PC-9 (cell line): ENCODE results near the gene DEUP1. TPM values are rescaled to one million over a fixed set of nuclear protein-coding genes. Genes with fewer than 3 reads are reported as not detected.

Experiments
- BruUV-seq: library from RNA; stranded (reverse); fragments of 400-500 nt; replicated peaks from 2 replicates; lab custom pipeline; 2021; lab: Mats Ljungman, UMichigan
- CTCF ChIA-PET: fragments of 300-600 bp; sonication (Branson Sonifier 250); formaldehyde crosslinking; loops from one replicate; lab custom pipeline; 2022; ENCODE audit warnings: antibody characterized with exemption; lab: Charles Lee
- POLR2A ChIA-PET: fragments of 300-600 bp; sonication (Branson Sonifier 250); formaldehyde crosslinking; loops from one replicate; lab custom pipeline; 2022; ENCODE audit warnings: antibody characterized with exemption; ENCODE audit not compliant: unreplicated experiment; lab: Charles Lee
- DNase-seq, 2 experiments: peaks; one replicate each; pipeline versions ENCODE4 v3.0.0 to v3.0.0-alpha.2; 2015 to 2022; ENCODE audit warnings: mixed read lengths in 1 of 2
- H2AFZ ChIP-seq: fragments of 200-600 bp; sonication (generic); 2 replicates; pipeline ENCODE4 v1.8.1; 2017; ENCODE audit warnings: antibody characterized with exemption
- H3F3A ChIP-seq: fragments of 200-600 bp; sonication (generic); 2 replicates; pipeline ENCODE4 v1.8.1; 2017; ENCODE audit warnings: antibody characterized with exemption, mild to moderate bottlenecking, low read depth; ENCODE audit not compliant: insufficient read depth
- H3K27ac ChIP-seq: fragments of 200-600 bp; sonication (generic); 2 replicates; pipeline ENCODE4 v1.6.1; 2016; ENCODE audit warnings: mixed run types
- H3K27me3 ChIP-seq: fragments of 200-600 bp; sonication (generic); 2 replicates; pipeline ENCODE4 v1.6.1; 2016; ENCODE audit warnings: low read depth, mixed run types; ENCODE audit not compliant: insufficient read depth
- H3K36me3 ChIP-seq: fragments of 200-600 bp; sonication (generic); 2 replicates; pipeline ENCODE4 v1.6.1; 2016; ENCODE audit warnings: low read depth, mixed run types
- H3K4me1 ChIP-seq: fragments of 200-600 bp; sonication (generic); replicated peaks from 2 replicates; pipeline ENCODE4 v1.6.1; 2016; ENCODE audit warnings: mixed run types; ENCODE audit not compliant: insufficient read depth
- H3K4me2 ChIP-seq: fragments of 200-600 bp; sonication (generic); 2 replicates; pipeline ENCODE4 v1.6.1; 2017; ENCODE audit warnings: mixed run types
- H3K4me3 ChIP-seq: fragments of 200-600 bp; sonication (generic); 2 replicates; pipeline ENCODE4 v1.6.1; 2016; ENCODE audit warnings: mixed run types
- H3K79me2 ChIP-seq: fragments of 200-600 bp; sonication (generic); 2 replicates; pipeline ENCODE4 v1.6.1; 2017; ENCODE audit warnings: low read depth, mixed run types
- H3K9me2 ChIP-seq: fragments of 200-600 bp; sonication (generic); 2 replicates; pipeline ENCODE4 v1.8.1; 2017; ENCODE audit warnings: mild to moderate bottlenecking; ENCODE audit not compliant: insufficient read depth
- H3K9me3 ChIP-seq: fragments of 200-600 bp; sonication (generic); 2 replicates; pipeline ENCODE4 v1.8.1; 2016; ENCODE audit warnings: low read depth; ENCODE audit not compliant: insufficient read depth
- H4K20me1 ChIP-seq: fragments of 200-600 bp; sonication (generic); 2 replicates; pipeline ENCODE4 v1.8.1; 2017; ENCODE audit not compliant: insufficient read depth
- EZH2 ChIP-seq: fragments of 200-600 bp; sonication (generic); IDR thresholded peaks from 2 replicates; pipeline ENCODE4 v1.8.0; 2017; ENCODE audit warnings: antibody characterized with exemption, low read depth
- intact Hi-C: fragments of 100-400 bp; cut with micrococcal nuclease; formaldehyde crosslinking; loops from one replicate; pipeline ENCODE4 v1.10.0; 2022; ENCODE audit not compliant: unreplicated experiment
- total RNA-seq: library from RNA; stranded (reverse); gene quantifications from 2 replicates; pipeline ENCODE4 v1.2.3, GENCODE V29; 2021
- TF ChIP-seq, protein P1 (sequence below): fragments of 200-600 bp; sonication (generic); conservative IDR thresholded peaks from 2 replicates; pipeline ENCODE4 v1.6.1; 2017; ENCODE audit warnings: mixed run types, antibody characterized with exemption, mild to moderate bottlenecking, moderate library complexity

Gene DEUP1
- total RNA-seq, 1 experiment from 2014 or later = not detected

DNA sequence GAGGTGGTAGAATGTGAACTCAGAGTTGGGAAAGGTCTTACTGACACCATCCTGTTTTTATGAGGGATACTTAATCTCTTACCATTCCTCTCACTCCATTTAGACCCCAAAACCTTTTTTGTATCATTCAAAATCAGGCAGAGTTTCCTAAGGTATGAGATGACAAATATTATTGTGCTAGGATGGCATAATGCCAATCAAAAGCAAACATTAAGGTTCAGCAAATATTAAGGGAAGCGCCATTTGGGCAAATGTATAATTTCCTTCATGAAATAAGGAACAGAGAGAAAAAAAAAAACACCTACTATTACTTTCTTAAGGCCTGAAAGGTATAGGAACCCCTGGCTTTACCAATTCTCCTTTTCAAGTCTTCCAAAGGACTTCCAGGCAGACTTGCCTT lies 150.2 kb downstream of the DEUP1 start:
- no peaks in the 10 kb centered on the region for H3F3A ChIP-seq
- TF ChIP-seq EZH2 = no peak
- TF ChIP-seq, protein P1, sequence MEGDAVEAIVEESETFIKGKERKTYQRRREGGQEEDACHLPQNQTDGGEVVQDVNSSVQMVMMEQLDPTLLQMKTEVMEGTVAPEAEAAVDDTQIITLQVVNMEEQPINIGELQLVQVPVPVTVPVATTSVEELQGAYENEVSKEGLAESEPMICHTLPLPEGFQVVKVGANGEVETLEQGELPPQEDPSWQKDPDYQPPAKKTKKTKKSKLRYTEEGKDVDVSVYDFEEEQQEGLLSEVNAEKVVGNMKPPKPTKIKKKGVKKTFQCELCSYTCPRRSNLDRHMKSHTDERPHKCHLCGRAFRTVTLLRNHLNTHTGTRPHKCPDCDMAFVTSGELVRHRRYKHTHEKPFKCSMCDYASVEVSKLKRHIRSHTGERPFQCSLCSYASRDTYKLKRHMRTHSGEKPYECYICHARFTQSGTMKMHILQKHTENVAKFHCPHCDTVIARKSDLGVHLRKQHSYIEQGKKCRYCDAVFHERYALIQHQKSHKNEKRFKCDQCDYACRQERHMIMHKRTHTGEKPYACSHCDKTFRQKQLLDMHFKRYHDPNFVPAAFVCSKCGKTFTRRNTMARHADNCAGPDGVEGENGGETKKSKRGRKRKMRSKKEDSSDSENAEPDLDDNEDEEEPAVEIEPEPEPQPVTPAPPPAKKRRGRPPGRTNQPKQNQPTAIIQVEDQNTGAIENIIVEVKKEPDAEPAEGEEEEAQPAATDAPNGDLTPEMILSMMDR = no peak
- no peaks in the 10 kb centered on the region for H3K36me3 ChIP-seq
- H3K79me2 ChIP-seq = no peaks in the 10 kb centered on the region
- intact Hi-C loops = no loop called here
- no peaks in the 10 kb centered on the region for H3K9me2 ChIP-seq
- ChIA-PET CTCF (no interaction called here), POLR2A (no interaction called here)
- H3K4me1 ChIP-seq = peaks cover 18% of the 10 kb centered on the region
- H3K9me3 ChIP-seq = no peaks in the 10 kb centered on the region
- H3K4me2 ChIP-seq = no peak overlapping the region
- H3K27ac ChIP-seq = no peak overlapping the region
- H3K4me3 ChIP-seq = no peak overlapping the region
- no peaks in the 10 kb centered on the region for H3K27me3 ChIP-seq
- no peak for DNase-seq
- H2AFZ ChIP-seq = no peak overlapping the region
- H4K20me1 ChIP-seq = no peaks in the 10 kb centered on the region
- no TSS peak for BruUV-seq

DNA sequence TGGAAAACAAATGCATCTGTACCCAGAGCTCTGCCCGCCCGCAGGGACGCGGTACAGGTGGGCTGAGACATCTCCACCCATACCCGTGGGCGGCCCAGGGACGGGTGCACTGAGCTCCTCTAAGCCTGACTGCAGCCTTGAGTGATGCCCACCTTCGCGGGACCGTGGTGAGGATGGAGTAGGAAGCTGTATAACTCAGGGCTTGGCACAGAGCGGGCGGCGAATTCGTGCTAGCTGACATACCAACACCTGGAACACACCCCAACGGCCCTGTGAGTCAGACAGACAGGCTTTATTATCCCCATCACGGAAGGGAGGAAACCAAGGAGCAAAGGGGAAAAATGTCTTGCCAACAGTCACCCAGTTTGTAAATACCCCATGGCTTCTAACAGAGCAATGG lies 150.7 kb downstream of the DEUP1 start:
- ChIA-PET POLR2A (no interaction called here), CTCF (no interaction called here)
- no peak for DNase-seq
- TF ChIP-seq EZH2 = no peak
- TF ChIP-seq, protein P1 = no peak
- Histone ChIP-seq H3F3A (no peaks in the 10 kb centered on the region), H3K9me3 (no peaks in the 10 kb centered on the region), H3K9me2 (no peaks in the 10 kb centered on the region), H3K27me3 (no peaks in the 10 kb centered on the region), H2AFZ (no peak overlapping the region), H3K4me3 (no peak overlapping the region), H3K79me2 (no peaks in the 10 kb centered on the region), H3K36me3 (no peaks in the 10 kb centered on the region), H4K20me1 (no peaks in the 10 kb centered on the region), H3K27ac (no peak overlapping the region), H3K4me1 (peaks cover 13% of the 10 kb centered on the region), H3K4me2 (no peak overlapping the region)
- intact Hi-C loops = no loop called here
- no TSS peak for BruUV-seq

DNA sequence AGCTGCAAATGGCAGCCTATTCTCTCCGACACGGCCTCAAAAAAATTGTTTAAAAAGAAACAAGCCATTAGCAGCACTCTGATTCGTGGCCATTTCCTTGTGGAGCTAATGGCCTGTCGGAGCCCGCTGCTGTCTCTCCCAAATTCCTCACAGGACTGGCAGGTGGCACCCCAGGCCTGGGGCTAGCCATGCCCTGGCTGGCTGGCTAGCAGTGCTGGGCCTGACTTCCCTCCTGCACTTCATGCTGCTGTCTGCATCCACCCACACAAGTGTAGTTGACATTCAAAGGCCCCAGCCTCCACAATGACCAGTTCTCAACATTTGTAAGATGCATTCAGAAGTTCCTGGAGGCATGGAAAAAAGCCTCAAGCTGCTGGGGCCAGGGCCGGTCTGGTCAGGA lies 151.2 kb downstream of the DEUP1 start:
- no peaks in the 10 kb centered on the region for H3K36me3 ChIP-seq
- no peaks in the 10 kb centered on the region for H4K20me1 ChIP-seq
- no peak for TF ChIP-seq EZH2
- TF ChIP-seq, protein P1 = no peak
- H3F3A ChIP-seq = no peaks in the 10 kb centered on the region
- H2AFZ ChIP-seq = no peak overlapping the region
- CTCF ChIA-PET = no interaction called here
- intact Hi-C loops = no loop called here
- H3K4me2 ChIP-seq = no peak overlapping the region
- no peak overlapping the region for H3K4me3 ChIP-seq
- POLR2A ChIA-PET = no interaction called here
- BruUV-seq = no TSS peak
- no peak for DNase-seq
- H3K79me2 ChIP-seq = no peaks in the 10 kb centered on the region
- no peaks in the 10 kb centered on the region for H3K27me3 ChIP-seq
- no peaks in the 10 kb centered on the region for H3K9me2 ChIP-seq
- H3K4me1 ChIP-seq = peaks cover 9% of the 10 kb centered on the region
- H3K9me3 ChIP-seq = no peaks in the 10 kb centered on the region
- H3K27ac ChIP-seq = no peak overlapping the region
